SHP77 treated with DMSO at 0.1 percent for 48 hours (cell line): ENCODE data around the gene ZDHHC17.

Experiments used
- DNase-seq: peaks from one replicate; lab custom pipeline; 2025; lab: John Stamatoyannopoulos, UW

ZDHHC17 gene

DNA sequence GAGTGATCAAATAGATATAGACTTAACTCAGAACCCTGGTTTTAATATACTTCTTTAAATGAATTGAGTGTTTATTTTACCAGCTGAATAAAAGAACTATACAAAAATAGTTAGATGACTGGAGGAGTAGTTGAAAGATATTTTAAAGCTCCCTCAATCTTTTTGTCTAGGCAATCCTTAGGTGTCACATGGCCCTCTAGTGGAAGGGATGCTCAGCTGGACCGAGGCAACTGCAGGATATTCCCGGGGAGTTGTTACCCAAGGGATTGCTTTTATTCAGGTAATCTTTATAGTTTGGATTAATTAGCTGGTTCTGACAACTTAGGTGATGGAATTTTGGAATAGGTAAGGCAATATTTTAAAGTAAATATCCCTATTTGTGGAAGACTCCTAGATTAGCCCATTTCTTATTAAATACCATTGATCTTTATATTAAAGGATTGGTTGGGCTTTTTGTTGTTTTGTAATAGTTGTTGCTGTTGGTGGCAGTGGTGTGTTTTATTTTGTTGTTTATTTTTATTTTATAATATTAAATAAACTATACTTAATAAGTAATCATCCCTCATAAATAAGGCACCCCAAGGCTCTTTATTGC lies 57.1 kb downstream of the ZDHHC17 start:
- DNase-seq, result no peak

DNA sequence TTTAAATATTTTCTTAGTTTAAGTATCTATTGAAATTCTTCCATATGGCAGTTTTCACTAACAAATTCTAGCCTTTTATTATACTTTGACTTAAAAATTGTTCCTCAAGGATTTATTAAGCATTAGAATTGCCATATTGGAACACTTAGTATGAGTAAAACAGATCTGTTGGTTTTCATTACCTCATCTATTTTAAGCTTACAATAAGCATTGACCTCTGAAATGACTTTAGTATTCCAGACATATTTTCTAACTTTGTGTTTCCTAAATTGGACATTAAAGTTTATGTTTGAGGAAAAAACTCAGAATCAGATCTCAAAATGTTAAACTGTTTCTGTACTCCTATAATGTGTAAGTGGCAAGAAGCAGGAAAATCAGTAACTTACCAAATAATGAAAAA lies 66.5 kb downstream of the ZDHHC17 start:
- DNase-seq, result no peak

DNA sequence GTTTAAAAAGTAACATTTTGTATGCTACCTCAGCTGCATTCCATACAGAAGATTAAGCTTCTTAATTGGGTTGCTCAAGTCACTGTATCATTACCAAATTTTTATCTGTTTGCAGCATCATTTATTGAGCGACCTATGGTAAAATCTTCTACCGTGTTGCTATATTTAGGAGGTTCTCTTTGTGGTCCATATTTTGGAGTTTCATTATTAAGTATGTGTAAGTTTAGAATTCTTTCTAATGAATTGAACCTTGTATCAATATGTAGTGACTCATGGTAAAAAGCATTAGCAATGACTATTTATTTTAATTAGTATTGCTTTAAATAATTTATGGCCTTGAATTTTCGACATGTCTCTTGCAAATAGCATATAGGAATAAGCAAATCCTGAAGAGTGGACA lies 72.7 kb downstream of the ZDHHC17 start:
- DNase-seq, result no peak

DNA sequence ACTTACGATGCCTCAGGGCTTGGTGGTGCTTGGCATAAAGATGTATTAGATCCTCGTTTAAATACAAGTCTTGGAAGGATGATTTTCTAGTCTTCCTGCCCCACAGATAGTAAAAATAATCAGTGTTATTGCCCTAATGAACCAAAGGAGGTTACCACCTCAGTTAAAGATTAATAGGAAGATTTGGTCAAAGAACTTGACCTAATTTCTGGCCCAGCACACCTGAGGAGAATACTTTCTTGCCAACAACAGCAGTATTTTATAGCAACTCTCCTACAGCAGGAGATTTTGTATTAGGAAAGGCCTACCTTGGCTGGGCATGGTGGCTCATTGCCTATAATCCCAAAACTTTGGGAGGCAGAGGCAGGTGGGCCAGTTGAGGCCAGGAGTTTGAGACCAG lies 83.3 kb downstream of the ZDHHC17 start:
- DNase-seq, result no peak

DNA sequence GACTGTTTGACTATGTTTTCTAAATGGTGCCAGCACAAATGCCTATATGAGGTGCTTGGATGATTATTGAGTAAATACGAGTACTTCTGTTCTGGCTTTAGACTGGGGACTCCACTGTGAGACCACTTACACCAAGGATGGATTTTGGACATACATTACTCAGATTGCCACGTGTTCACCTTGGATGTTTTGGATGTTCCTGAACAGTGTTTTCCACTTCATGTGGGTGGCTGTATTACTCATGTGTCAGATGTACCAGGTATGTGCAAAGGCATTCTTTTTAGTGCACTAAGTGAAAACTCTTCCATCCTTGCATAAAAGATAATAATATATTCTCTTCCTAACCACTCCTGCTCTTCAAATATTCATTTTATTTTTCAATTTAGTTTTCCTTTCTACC lies 84.2 kb downstream of the ZDHHC17 start:
- DNase-seq, result no peak

DNA sequence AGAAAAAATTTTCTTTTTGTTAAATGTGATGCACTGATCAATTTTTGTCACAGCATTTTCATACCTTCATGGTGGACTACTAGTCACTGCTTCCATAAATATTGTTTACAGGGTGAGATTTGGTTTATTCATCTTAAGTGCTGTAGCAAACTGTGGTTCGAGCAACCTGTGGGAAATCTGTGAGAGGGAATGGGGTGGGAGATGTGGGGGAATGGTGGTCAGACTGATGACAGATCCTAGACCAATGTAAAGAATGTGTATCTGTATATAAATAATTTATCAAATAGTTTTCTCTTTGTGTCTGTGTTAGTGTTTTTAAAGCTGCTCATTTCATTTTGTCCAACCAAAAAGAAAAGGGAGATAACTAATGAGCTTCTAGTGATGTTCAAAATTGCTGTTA lies 88.2 kb downstream of the ZDHHC17 start:
- no peak for DNase-seq

DNA sequence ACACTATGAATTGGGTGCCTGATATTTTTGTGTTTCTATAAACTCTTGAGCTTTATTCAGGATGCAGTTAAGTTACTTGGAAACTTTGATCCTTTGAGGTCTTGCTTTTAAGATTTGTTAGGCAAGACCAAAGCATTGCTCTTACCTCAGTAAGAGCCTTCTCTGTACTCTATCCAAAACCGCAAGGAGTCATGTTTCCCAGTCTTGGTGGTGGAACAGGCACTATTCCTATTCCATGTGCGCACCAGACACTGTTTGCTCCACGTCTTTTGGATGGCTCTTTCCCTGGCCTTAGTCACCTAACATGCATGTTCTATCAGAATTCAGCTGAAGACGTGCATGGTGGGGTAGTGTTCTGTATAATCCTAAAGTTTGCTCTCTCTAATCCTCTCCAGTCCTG lies 91.4 kb downstream of the ZDHHC17 start:
- DNase-seq, result no peak

DNA sequence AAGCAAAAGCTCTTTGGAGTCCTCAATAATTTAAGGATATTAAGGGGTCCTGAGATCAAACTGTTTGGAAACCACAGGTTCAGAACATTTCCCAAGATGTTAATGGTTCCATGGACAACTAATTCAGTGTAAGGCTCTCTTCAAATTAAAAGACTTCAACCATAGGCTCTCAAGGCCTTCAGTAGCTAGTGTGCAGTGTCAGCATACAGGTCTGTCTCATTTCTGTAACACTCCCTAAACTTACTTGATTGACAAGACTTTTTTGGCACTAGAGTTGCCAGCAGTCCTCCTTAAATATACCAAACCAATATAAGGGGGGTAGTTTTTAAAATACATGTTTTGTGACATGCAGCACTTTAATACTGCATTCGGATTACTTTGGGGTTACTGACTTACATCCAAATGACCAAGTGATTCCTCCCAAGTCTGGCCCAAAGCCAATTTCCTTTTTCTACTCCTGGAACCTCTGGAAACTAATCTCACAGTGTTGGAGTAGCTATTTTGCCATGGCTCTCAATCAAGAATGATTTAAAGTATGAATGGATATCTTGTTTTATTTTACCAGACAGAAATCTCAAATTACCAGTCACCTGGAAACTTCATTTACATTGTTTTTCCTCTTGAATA lies 92.2 kb downstream of the ZDHHC17 start:
- DNase-seq, result no peak

DNA sequence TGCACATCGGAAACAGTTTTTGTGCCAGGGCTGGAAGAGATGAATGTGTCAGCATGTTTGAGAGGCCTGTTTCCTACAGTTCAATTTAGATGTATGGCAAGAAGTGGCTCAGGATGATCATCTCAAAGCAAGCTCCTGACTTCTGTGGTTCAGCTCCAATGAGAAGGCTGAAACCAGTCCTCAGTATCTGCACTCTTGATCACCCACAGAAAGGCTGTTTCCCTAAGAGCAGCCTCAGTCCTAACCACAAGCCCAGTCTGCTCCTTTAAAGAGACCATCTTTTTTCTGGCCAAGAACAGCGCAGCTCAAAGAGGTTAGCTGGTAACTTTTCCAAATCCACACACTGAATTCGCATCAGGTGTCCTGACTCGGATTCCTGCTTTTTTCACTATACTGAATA lies 95.7 kb downstream of the ZDHHC17 start:
- no peak for DNase-seq

DNA sequence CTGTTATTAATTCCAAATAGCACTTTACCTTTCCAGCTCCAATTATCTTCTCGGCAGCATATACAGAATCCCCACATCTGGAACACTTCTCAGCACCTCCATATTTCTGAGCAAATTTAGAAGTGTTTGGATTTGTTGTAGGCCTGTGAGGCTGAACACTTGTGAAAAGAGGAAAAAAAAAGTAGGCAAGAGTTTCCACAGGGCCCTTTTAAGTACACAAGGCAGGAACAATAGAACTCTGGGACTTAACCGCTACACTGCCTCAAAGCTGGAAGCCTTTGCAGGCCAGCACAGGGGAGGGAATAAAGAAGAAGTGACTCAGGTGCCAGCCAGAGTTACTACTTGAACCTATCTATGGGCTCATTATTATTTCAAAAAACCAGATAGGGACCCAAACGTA lies 96.3 kb downstream of the ZDHHC17 start:
- DNase-seq, result no peak

DNA sequence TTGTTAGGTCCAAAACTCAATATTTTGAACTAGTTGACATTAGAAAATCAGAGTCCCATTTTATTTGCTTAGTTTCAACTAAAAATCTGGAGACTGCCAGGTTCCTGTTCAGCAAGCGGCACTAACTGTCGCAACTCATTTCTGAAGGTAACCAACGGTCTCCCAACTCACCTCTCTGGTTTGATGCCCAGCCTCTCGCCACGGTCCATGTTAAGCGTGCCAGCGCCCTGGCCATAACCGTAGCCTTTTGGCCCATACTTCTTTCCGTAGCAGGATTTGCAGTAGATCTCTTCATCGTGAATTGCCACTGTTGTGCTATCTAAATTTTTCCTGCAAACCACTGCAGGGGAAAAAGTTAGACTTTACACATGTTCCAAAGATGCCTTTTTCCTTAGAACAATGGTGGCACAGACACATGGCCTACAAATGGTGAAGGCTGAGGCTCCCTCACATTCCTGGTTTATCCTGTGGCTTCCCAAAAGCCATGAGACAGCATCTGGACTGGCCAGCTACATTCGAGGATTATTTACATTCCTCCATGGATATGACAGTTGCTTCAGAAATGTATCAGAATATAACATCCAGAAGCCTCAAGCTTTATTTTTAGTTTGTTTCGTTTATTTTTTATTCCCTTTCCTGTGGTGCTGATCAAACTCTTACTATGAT lies 99.2 kb downstream of the ZDHHC17 start:
- DNase-seq, result no peak

DNA sequence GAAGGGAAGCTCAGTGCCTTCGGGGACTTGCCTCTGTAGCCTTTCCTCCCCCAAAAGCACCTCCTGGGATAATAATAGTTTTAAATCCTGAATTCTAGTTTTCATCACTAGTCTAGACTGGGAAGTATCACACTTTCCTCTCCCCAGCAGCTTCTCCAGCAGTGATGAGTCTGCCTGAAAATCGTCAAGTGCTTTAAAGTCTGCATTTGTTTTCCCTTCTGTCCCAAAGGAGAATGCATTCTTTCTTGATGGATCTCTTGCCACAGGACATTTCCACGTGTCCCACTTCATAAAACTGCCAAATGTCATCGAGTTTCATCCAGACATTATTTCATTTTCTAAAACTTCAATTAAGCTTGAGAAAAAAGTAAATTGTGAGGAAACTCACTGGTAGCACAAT lies 99.9 kb downstream of the ZDHHC17 start:
- DNase-seq, result no peak

DNA sequence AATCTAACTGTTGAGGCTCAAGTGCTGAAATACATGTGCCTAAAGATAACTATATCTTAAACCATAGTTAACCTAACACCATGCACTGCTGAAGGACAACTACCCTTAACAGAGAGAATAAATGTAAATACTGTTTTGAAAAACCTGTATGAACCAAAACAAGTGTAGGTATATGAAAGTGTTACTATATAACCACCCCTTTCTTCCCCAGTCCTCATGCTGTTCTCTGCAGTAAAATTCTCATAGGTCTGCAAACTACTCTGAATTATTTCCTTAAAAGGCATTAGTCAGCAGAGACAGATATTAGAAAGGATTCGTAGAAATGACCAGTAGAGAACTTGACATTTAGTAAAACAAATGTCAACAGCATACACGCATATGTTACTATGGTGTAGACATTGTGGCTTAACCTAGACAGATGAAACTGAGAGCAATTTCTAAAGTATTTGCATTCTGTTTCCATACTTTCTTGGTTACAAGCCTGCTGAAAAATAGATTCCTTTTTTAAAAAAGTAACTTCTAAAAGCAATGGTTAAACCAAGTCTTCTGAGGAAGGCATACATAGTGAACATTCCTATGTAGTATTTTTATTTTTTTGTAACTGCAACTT lies 101.0 kb downstream of the ZDHHC17 start:
- no peak for DNase-seq

DNA sequence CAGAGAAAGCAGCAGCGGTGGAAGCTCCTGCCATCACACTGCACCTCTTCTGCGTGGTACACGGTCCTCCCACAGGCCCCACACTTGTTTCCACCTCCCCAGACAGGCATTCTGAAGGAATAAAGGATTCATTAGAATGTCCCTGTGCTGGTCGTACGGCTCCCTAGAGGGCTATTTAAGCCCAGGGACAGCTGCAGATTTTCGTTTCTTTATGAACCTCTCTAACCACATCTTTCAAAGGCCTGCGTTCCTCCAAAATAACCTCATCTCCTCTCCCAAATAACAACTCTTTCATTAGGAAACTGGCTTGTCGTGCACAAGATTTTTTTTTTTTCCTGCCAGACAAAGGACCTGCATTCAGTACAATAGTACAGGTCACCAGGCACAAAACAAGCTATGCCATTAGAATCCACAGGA lies 102.2 kb downstream of the ZDHHC17 start:
- DNase-seq, result no peak

DNA sequence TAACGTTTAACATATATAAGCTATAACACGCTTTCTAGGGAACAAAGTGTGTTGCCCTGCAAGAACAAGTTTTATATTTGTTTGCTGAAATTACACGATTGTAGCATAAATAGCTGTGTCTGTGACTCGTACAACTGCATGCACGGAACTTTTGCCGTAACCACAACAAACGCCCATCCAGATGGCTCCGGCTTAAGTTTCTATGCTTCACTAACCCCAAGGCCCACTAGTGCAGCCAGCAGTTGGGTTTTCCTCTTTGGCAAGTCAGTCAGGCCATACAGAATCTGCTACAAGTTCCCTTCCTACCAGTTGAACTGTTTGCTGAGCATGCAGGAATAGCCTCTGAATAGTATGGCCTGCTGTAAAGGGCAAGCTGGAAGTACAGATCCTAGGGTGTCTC lies 102.8 kb downstream of the ZDHHC17 start:
- DNase-seq, result no peak

DNA sequence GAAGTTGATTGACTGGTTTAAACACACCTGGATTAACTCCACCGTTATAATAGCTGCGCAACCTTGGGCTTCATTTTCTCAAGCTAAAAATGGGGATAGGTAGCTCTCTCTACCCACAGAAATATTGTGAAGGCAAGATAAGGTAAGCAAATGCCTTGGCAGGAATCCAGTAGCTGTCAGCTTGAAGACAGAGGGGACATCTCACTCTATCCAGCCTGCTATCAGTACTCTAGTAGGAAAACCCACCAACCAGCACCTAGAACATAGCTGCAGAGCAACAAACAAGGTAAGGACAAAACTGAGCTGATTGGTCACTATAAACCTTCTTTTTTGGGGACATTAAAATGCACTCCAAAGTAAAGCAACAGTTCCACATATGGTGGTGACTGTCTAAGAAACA lies 107.2 kb downstream of the ZDHHC17 start:
- DNase-seq, result no peak

DNA sequence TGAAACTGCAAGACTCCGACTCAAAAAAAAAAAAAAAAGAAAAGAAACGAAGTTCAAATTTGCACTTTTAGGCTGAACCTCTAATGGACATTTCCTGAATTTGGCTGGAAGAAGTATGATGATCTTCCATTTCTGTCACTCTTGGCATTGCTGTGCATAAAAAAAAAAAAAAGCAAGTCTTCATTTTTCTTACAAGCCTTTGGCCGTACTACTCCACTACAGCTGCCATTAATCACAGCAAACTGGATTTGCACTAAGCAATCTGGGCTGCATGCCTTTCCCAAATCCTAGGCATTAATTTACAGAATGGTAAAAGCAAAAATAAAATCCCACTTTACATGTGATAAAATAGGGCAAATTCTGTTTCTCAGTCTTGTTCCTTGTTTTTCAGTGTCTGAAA lies 107.8 kb downstream of the ZDHHC17 start:
- no peak for DNase-seq

DNA sequence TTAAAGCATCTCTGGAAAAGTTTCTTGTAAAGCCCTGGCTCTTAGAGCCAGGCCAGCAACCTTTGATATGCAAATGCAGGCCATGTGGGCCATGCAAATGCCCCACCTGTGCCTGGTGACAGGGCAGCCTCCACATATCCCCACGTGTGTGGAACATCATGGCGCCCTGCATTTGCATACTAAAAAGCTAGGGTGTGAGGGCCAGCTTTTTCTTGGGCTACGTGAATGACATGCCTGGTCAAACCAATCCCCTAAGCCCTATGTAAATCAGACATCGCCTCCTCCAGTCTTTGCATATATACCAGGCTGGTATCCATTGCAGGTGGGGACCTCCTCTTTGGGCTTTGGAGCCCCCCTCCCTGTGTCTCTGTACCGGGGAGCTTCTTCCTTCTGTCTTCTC lies 108.5 kb downstream of the ZDHHC17 start:
- no peak for DNase-seq

DNA sequence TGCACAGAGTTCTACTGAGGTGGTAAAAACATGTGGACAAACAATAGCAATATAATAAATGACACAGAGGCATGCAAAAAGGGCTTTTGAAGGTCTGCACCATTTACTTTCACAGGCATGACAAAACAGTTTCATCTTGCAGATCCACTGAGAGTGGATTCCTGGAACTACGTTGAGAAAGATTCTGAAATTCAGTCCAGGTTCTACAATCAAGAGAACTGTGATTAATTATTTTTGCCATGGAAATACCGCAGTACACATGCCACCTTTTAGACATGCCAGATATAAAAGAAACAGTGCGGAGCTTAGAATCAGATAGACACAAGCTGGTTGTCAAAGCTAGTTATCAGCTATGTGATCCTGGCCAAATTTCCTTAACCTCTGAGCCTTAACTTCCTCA lies 110.1 kb downstream of the ZDHHC17 start:
- DNase-seq, result no peak

DNA sequence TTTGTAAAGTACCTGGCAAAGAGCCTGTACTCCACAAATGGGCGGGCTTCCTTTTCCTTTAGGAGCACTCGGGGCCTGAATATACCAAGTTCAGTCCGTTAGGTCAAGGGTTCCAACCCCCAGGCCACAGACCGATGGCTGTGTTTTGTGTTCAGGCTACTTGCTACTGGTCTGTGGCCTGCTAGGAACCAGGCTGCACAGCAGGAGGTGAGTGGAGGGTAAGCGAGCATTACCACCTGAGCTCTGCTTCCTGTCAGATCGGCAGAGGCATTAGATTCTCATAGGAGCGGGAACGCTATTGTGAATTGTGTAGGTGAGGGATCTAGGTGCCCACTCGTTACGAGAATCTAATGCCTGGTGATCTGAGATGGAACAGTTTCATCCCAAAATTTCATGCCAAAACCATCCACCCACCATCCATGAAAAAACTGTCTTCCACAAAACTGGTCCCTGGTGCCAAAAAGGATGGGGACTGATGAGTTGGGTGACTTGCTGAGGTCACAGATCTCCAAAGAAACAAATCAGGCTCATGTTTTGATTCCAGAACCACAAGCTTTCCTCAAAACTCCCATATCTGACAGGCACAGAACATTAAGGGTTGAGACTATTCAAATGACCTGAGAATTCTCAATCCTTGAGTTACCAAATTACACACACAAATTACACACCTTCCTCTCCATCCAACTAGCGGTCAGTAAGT lies 110.7 kb downstream of the ZDHHC17 start:
- DNase-seq, result no peak

DNA sequence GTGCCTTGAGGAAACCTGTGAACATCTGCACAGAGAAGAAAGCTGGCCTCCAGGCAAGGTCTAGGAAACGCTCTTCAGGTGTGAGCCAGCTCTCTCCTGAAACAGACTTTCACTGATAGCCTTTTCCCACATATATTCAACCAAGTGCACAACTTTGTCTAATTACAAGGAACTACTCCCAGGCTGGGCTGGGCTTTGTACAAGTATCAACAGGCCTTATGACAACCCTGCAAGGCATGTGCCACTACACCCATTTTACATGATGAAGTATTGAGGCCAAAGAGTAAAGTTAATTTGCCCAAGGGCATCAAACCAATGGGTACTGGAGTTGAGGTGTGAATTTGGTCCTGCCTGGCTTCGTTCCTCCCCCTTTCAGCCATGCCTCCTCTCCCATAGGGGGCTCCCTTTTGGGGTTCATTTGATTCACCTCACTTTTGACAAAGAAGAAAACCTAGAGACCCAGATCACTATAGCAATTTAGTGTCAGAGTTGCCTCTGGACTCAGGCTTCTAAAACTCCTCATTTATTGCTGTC lies 112.8 kb downstream of the ZDHHC17 start:
- DNase-seq, result no peak

DNA sequence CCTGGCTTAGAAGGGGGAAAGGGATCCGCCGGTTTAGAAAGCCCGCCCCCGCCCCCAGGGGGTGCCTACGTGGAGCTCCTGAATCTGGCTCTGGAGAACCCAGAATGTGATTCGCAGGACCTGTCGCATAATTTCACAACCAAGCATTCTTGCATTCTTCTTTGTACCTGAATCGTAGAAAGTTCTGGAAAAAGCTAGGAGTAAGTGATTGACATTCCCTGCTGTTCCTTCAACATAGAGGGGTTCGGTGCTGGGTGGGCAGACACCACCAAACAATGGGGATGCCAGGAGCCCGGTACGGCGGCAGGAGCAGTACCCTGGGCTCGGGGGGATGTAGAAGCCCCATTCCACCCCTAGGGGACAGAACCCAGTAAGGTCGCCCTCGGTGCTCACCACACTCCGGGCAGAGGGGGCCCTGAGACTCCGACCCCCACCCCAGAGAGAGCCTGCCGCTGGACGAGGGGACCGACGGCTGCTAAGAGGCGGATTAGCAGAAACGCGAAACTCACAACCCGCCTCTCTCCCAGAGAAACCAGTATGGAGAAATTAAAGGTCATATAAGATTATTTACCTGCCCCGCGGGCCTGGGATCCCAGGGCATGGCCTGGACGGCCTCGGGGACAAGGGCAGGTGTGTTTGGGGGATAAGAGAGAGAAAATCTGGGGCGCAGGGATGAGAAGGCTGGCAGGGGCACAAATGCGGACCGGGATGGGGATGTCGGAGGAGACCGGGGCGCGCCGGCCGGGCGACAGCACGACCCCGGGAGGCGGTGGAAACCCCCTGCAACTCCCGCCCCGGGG lies 114.4 kb downstream of the ZDHHC17 start:
- no peak for DNase-seq
